ENCODE results near the gene MYL10. TPM values are rescaled to one million over a fixed set of nuclear protein-coding genes. Genes with fewer than 3 reads are reported as not detected.

Gene MYL10
- total RNA-seq, 1 donor = not detected

DNA sequence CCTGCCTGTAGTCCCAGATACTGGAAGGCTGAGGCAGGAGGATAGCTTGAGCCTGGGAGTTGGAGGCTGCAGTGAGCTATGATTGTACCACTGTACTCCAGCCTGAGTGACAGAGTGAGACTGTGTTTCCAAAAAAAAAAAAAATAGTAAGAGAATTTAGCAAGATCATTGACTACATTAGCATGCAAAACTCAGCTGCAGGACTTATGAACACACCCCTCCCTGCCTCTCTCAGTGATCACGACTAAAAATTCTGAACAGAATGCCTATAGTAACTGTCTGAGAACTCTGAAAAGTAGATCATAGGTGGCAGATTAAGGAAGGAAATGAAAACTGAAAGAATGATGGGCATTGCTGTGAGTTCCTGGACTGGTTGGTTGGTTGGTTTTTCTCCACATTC, 50.5 kb downstream of the MYL10 start:
- peak in 1 of 3 donors; percentile 34 for DNase-seq (ENCODE audit: low read depth in 2 of 3, low spot score in 2 of 3)

GRCh38 chr7:101576998-101577397, 52.1 kb downstream of the MYL10 start:
- DNase-seq (ENCODE audit: low read depth in 2 of 3, low spot score in 2 of 3) = no peak

GRCh38 chr7:101575721-101576120, 53.4 kb downstream of the MYL10 start:
- DNase-seq (ENCODE audit: low read depth in 2 of 3, low spot score in 2 of 3) = no peak

DNA sequence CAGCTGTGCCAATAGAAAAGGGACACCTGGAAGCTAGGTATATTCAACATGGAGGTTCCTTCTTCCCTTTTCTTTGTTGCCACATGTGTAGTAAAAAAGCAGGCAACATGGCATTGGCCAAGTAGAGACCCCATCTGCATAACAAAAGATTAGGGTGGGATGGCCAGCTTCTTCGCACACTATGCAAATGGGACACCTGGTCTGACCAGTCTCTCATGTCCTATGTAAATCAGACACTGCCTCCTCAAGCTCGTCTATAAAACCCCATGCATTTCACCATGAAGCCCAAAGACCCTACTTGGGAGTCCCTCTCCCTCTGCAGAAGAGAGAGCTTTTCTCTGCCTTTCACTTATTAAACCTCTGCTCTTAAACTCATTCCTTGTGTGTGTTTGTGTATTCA, 53.9 kb downstream of the MYL10 start:
- no peak for DNase-seq (ENCODE audit: low read depth in 2 of 3, low spot score in 2 of 3)

GRCh38 chr7:101572156-101572555, 56.9 kb downstream of the MYL10 start:
- no peak for DNase-seq (ENCODE audit: low read depth in 2 of 3, low spot score in 2 of 3)

DNA sequence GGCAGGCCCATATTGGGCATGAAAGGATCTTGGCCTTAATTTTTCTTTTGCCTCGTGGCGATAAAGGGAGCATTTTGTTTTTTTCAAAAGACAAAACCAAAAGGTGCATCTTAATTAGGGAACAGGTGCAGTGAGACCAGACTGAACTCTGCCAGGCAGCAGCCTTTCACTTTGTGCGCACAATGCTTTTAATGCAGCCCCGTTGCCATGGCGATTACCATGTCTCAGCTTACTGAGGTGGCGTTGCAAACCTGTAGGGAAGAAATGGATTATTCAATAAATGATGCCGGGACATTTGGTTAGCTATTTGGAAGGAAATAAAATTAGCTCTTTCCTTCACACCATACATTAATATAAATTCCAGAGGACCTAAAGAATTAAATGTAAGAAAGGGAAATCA, 61.9 kb downstream of the MYL10 start:
- DNase-seq (ENCODE audit: low read depth in 2 of 3, low spot score in 2 of 3) = no peak

DNA sequence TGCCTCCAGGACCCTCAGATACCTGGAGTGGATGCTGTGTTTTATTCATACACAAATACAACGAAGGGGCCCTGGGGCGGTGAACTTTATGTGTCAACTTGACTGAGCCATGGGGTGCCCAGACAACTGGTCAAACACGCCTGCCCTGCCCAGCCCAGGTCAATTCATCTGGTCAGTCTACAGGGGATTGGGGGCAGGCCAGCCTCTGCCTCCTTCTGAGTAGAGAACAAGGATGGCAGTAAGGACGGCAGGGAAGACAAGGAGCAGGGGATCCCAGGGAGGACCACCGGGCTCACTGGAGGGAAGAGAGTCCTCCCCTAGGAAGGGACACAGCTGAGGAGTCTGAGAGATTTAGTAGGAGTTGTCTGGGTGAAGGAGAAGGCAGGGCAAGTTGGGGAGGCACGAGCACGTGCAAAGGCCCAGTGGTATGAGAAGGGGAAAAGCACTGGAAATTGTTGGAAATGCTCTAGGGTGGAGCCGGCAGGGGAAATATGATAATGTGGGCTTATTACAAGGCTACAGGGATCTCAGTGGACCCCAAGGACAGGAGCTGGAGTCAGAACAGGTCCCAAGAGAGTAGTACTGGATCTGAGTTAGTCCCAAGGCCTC, 63.4 kb downstream of the MYL10 start:
- DNase-seq (ENCODE audit: low read depth in 2 of 3, low spot score in 2 of 3) = no peak

- no peak for DNase-seq (ENCODE audit: low read depth in 2 of 3, low spot score in 2 of 3)
Measured at GRCh38 chr7:101564778-101565211, 64.3 kb downstream of the MYL10 start.

GRCh38 chr7:101563943-101564777, 64.9 kb downstream of the MYL10 start:
- DNase-seq (ENCODE audit: low read depth in 2 of 3, low spot score in 2 of 3) = peak in 1 of 3 donors; percentile 36

Other genes starting within 250 kb of the MYL10 start
- gene CUX1, start 188.3 kb upstream of the MYL10 start, total RNA-seq = 99.1 TPM

Measured in hematopoietic multipotent progenitor cell (in vitro differentiated cells).